ENCODE results near the gene CARS2.

Gene CARS2

DNA sequence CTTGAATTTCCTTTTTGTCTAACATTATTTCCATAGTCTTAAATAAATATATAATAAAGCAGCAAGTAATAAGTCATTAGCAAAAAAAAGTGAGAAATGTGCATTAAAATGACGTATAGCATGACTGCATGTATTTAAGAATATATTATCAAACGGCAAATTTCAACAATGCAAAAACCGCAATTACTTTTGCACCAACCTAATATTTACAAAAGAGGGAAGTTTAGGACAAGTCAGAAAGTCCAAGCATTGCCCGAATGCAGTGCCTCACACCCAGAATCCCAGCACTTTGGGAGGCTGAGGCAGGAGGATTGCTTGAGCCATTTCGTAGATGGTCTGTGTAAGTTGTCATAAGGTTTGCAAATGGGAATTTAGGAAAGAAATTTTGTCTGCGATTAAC, 100.8 kb downstream of the CARS2 start:
- TF ChIP-seq PPARA (CRISPR knock-in tag; IDR thresholded peaks at IDR 0.05; ENCODE audit: borderline replicate concordance) (no peak), RARB (CRISPR knock-in tag; IDR thresholded peaks at IDR 0.05) (no peak), OSR1 (CRISPR knock-in tag; IDR thresholded peaks at IDR 0.05) (no peak), ESRRG (CRISPR knock-in tag; IDR thresholded peaks at IDR 0.05) (no peak), ISL1 (CRISPR knock-in tag; IDR thresholded peaks at IDR 0.05) (no peak), ZNF565 (CRISPR knock-in tag; conservative IDR thresholded peaks at IDR 0.05; ENCODE audit: low read depth) (no peak), ARNTL (CRISPR knock-in tag; IDR thresholded peaks at IDR 0.05; ENCODE audit: borderline replicate concordance, low read depth) (no peak), ZNF8 (CRISPR knock-in tag; IDR thresholded peaks at IDR 0.05) (no peak)
- no peak for ATAC-seq

GRCh38 chr13:110600980-110601379, 104.9 kb downstream of the CARS2 start:
- ATAC-seq, result no peak
- TF ChIP-seq ESRRG (CRISPR knock-in tag; IDR thresholded peaks at IDR 0.05) (no peak), PATZ1 (CRISPR knock-in tag; IDR thresholded peaks at IDR 0.05; ENCODE audit: borderline replicate concordance) (no peak), ISL1 (CRISPR knock-in tag; IDR thresholded peaks at IDR 0.05) (no peak), ZNF8 (CRISPR knock-in tag; IDR thresholded peaks at IDR 0.05) (no peak), SNAI2 (CRISPR knock-in tag; IDR thresholded peaks at IDR 0.05) (no peak), POU6F1 (CRISPR knock-in tag; IDR thresholded peaks at IDR 0.05; ENCODE audit: borderline replicate concordance, low read depth) (no peak), BACH2 (CRISPR knock-in tag; IDR thresholded peaks at IDR 0.05; ENCODE audit: borderline replicate concordance) (no peak), TSHZ2 (CRISPR knock-in tag; IDR thresholded peaks at IDR 0.05) (no peak), RARB (CRISPR knock-in tag; IDR thresholded peaks at IDR 0.05) (no peak), ZFP30 (CRISPR knock-in tag; IDR thresholded peaks at IDR 0.05) (no peak), CSRNP3 (CRISPR knock-in tag; IDR thresholded peaks at IDR 0.05) (no peak), PPARA (CRISPR knock-in tag; IDR thresholded peaks at IDR 0.05; ENCODE audit: borderline replicate concordance) (no peak), TOX (CRISPR knock-in tag; IDR thresholded peaks at IDR 0.05; ENCODE audit: borderline replicate concordance) (no peak)

GRCh38 chr13:110600261-110600819, 105.6 kb downstream of the CARS2 start:
- ATAC-seq, result no peak
- TF ChIP-seq OSR1 (CRISPR knock-in tag; IDR thresholded peaks at IDR 0.05) (no peak), RARB (CRISPR knock-in tag; IDR thresholded peaks at IDR 0.05) (no peak), ISL1 (CRISPR knock-in tag; IDR thresholded peaks at IDR 0.05) (no peak), ZFP30 (CRISPR knock-in tag; IDR thresholded peaks at IDR 0.05) (no peak), TOX (CRISPR knock-in tag; IDR thresholded peaks at IDR 0.05; ENCODE audit: borderline replicate concordance) (no peak), ZNF8 (CRISPR knock-in tag; IDR thresholded peaks at IDR 0.05) (no peak), GLIS3 (CRISPR knock-in tag; IDR thresholded peaks at IDR 0.05) (no peak), CREB5 (CRISPR knock-in tag; IDR thresholded peaks at IDR 0.05; ENCODE audit: low read depth) (no peak), CSRNP3 (CRISPR knock-in tag; IDR thresholded peaks at IDR 0.05) (no peak), PATZ1 (CRISPR knock-in tag; IDR thresholded peaks at IDR 0.05; ENCODE audit: borderline replicate concordance) (no peak), TCF4 (CRISPR knock-in tag; IDR thresholded peaks at IDR 0.05; ENCODE audit: borderline replicate concordance) (no peak), ZNF70 (CRISPR knock-in tag; IDR thresholded peaks at IDR 0.05) (no peak), TSHZ2 (CRISPR knock-in tag; IDR thresholded peaks at IDR 0.05) (no peak), ZC3H10 (CRISPR knock-in tag; IDR thresholded peaks at IDR 0.05) (no peak)
